KG1 (cell line): ENCODE data around the gene AMZ1.
"Not testable (repeated sequence)": the region's sequence is repeated elsewhere in the genome, so short reads cannot be mapped to it uniquely, and the experiment has no call there.

ENCODE experiments used
- DNase-seq: peaks from one replicate; lab custom pipeline; 2025; lab: John Stamatoyannopoulos, UW

AMZ1 gene

GRCh38 chr7:2727206-2727605 lies 39.2 kb downstream of the AMZ1 start:
- not testable (repeated sequence) for DNase-seq

- no peak for DNase-seq
These were observed 40.5 kb downstream of the AMZ1 start for GRCh38 chr7:2728316-2729030.

- no peak for DNase-seq
These were observed 41.3 kb downstream of the AMZ1 start for GRCh38 chr7:2729031-2729892.

GRCh38 chr7:2729893-2730716 lies 42.1 kb downstream of the AMZ1 start:
- no peak for DNase-seq

- DNase-seq: no peak
These were observed 43.1 kb downstream of the AMZ1 start for GRCh38 chr7:2730846-2731770.

- no peak for DNase-seq
These were observed 44.4 kb downstream of the AMZ1 start for GRCh38 chr7:2732388-2732787.

- no peak for DNase-seq
These were observed 45.1 kb downstream of the AMZ1 start for GRCh38 chr7:2732959-2733584.

GRCh38 chr7:2734084-2734686 lies 46.2 kb downstream of the AMZ1 start:
- DNase-seq: no peak

- DNase-seq: peak; percentile 93
These were observed 47.0 kb downstream of the AMZ1 start for GRCh38 chr7:2734751-2735571.

- no peak for DNase-seq
These were observed 47.7 kb downstream of the AMZ1 start for GRCh38 chr7:2735744-2736143.

GRCh38 chr7:2736411-2736914 lies 48.5 kb downstream of the AMZ1 start:
- DNase-seq: no peak

- not testable (repeated sequence) for DNase-seq
These were observed 49.2 kb downstream of the AMZ1 start for GRCh38 chr7:2737005-2737743.

GRCh38 chr7:2737771-2738540 lies 50.0 kb downstream of the AMZ1 start:
- DNase-seq: peak; percentile 36

- no peak for DNase-seq
These were observed 51.0 kb downstream of the AMZ1 start for GRCh38 chr7:2738766-2739549.

- DNase-seq: not testable (repeated sequence)
These were observed 55.7 kb downstream of the AMZ1 start for GRCh38 chr7:2743523-2744185.

- not testable (repeated sequence) for DNase-seq
These were observed 60.7 kb downstream of the AMZ1 start for GRCh38 chr7:2748684-2749083.
